ENCODE measurements around the gene COL1A2.

GRCh38 chr7:94426980-94427875 is 32.5 kb downstream of the COL1A2 start:
- TF ChIP-seq CTCF (IDR thresholded peaks at IDR 0.05; ENCODE audit: borderline replicate concordance, extremely low read depth, low read length, poor library complexity, severe bottlenecking), result no peak
- TF ChIP-seq EZH2 (IDR thresholded peaks at IDR 0.05; ENCODE audit: borderline replicate concordance, low read depth, low read length, severe bottlenecking), result no peak
